Daoy (cell line): ENCODE results near the gene SMPDL3B. TPM values are rescaled to one million over a fixed set of nuclear protein-coding genes. Genes with fewer than 3 reads are reported as not detected.

Source experiments
- DNase-seq: peaks from one replicate; pipeline ENCODE4 v3.0.0-alpha.2; 2015; ENCODE audit warnings: low read depth
- total RNA-seq: library from RNA; depleted of rRNA; stranded (reverse); fragments of >200 nt; shearing (Covaris generic); gene quantifications from 2 replicates; pipeline ENCODE4 v1.2.3, GENCODE V29; 2014; rRNA removed

Gene SMPDL3B, protein sequence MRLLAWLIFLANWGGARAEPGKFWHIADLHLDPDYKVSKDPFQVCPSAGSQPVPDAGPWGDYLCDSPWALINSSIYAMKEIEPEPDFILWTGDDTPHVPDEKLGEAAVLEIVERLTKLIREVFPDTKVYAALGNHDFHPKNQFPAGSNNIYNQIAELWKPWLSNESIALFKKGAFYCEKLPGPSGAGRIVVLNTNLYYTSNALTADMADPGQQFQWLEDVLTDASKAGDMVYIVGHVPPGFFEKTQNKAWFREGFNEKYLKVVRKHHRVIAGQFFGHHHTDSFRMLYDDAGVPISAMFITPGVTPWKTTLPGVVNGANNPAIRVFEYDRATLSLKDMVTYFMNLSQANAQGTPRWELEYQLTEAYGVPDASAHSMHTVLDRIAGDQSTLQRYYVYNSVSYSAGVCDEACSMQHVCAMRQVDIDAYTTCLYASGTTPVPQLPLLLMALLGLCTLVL
- 0.86 TPM in 1 of 2 replicates, not detected in the other for total RNA-seq

DNA sequence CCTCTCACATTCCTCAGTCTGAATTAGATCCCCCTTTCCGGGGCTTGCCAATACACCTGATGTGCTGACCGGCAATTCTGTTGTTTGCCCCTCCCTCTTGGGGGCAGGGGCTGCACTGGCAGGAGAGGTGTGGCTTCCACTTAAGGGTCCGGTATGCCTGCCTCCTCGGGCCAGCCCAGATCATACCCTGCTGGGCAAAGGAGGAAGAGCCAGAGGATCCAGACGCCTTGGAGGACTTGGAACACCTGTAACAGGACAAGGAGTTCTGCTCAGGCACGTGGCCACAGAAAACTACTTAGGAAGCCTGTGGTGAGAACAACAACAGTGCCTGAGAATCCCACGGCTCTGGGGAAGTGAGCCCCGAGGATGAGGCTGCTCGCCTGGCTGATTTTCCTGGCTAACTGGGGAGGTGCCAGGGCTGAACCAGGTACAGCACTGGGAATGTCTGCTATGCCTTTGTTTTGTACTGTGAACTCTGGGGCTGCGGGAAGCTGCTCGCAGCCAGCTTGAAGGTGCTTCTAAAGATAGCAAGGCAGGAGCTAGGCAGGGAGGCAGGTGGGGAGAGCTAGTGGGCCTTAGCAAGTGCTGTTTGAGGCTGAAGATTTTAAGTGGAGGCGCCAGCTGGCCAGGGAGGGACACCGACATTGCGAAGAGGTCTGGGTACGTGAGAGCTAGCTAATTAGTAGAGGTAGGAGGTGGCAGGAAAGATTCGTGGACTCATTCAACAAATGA is at the start of gene SMPDL3B:
SMPDL3B (plus strand) TSS at position 183 of the 732 bp plus-strand sequence; CDS start at position 367, 184 bp downstream.
- peak; percentile 33 for DNase-seq

DNA sequence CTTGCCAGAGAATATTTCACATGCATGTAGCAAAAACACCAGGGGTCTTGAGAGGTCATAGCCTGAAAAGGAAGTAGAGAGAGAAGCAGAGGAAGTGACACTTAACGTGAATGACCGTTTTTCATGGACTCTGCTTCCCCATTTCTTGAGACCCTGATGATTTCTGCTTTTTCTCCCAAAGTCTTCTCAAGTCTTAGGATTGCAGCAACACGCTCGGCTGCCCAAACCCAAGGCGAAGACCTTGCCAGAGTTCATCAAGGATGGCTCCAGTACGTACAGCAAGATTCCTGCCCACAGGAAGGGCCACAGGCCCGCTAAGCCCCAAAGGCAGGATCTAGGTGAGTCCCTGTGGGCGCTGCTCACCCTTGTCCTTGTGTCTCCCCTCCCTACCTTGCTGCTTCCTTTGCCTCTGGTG is 49.7 kb upstream of the SMPDL3B start:
- no peak for DNase-seq

DNA sequence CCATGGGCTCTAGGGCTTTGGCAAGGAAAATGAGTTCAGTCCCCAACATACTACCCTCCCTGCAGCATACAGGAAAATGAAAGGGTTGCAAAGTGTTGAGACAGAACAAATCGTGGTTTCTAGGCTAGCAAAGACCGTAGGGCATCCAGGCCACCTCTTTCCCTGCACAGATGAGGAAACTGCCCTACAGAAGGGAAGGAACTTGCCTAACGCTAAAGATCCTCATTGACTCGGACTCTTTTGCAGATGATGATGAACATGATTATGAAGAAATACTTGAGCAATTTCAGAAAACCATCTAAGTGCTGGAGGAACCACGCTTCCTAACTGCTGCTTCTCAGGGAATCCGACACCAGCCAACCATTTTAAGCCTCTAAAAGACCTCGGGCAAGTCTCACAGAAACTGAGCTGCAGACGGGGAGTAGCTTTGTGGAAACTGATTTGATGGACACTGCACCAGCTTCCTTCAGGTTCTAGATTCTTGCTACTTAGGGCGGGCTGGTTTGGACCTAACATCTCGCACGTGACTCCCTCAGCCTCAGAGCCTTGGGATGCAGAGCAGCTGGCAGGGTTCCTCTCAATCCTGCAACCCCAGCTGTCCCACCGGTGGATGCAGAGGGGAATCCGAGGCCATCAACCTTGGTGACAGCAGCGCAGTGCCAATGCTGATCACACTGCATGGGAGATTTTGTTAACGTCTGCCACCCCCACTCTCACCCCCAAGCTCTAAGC is 49.0 kb upstream of the SMPDL3B start:
- no peak for DNase-seq

DNA sequence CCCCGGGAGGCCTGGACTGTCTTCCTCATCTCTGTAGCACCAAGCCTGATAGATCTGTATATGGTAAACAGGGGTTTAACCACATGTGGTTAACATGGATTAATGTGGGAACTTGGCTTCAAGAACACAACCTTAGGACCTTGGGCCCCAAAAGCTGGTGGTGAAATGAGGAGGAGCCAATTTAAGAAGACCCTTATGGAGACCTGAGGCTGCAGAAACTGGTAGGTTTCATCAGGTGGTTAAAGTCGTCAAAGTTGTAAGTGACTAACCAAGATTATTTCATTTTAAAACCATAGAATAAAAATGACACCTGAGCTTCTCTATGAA is 48.5 kb upstream of the SMPDL3B start:
- no peak for DNase-seq

DNA sequence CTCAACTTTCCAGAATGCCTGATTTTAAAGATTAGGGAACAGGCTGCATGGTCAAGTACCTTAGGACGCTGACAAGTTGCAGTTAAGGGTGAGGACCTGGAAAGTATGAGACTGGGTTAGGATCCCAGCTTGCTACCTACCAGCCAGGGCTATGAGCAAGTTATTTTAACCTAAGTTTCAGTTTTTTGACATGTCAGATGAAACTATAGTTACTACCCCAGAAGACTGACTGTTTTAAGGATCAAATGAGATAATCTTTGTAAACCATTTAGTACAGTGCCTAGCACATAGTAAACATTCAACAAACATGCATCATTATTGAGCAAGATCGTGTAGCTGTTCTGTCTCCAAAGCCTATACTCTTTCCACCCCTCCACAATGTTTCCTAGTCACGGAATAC is 48.1 kb upstream of the SMPDL3B start:
- DNase-seq: no peak

DNA sequence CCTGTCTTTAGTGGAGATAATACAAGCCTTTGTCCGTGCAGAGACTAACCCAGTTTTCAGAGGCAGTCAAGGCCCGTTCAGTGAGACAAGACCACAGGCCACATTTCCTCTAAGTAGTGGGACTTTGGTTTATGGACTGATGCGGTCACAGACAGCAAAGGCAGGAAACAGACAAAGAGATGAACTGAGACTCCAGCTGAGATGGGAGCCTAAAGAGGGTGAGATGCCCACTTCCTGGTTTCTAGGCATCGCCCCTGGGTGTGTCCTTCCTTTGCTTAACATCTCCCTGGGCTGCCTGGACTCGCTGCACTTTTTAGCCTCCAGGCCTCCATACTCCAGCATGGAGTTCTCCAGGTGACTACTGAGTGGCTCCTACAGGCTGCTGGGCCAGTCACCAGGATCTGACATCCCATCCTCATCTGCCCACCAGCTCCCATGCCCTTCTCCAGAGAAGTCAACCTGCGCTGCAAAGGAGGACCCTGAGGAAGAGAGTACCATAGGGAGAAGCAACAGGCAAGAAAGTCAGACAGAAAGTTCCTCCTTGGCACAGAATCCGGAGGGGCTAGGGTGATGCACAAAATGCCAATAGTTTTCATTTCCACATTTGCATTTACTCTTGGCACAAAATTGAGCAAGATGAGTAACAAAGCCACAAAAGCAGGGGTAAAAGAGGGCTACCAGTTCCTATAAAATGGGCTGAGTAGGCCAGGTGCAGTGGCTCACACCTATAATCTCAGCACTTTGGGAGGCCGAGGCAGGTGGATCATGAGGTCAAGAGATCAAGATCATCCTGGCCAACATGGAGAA is 47.4 kb upstream of the SMPDL3B start:
- DNase-seq: no peak

DNA sequence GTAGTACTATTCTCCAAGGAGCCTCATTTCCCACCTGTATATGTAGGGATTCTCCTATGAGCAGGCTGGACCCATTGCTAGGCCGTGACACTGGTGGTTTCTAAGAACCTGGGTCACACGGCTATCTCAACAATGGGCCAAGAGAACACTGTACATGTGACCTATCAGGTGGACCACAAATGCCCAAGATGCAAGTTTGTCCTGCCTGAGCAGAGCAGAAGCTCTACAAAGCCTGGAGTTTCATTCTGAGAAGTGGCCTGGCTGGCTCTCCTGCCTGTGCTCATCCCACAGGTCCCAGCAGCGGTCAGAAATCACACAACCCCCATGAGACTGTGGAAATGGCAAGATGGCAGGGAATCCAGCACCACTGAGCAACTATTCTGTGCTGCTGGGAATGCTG is 45.3 kb upstream of the SMPDL3B start:
- DNase-seq: no peak

DNA sequence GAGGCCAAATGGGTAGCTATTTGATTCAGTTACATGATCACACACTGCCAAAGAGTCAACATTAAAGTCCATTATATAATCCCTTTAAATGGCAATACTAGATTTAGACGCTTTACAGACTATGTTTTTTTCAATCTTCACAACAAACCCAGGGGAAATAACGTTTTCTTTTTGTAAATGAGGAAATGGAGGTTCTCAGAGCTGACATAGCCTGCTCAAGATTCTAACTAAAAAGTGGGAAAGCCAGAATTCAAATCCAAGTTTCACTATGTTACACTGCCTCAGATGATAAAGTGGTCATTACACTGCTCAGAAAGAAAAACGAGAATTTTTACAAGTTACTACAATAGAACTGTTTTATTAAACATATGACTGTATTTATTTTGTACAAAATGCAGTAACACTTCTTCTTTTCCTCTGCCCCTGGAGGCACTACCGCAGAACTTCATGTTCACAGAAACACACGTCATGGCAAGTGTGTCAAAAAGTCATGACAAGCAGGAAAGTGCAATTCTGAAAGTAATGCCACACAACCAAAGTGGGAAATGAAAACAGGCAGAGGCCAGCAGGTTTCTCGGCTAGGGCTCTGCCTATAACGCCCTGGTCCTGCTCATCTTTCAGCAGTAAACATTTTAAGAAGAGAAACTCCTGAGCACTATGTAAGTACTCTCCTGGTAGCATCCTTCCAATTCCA is 43.5 kb upstream of the SMPDL3B start:
- DNase-seq: no peak

DNA sequence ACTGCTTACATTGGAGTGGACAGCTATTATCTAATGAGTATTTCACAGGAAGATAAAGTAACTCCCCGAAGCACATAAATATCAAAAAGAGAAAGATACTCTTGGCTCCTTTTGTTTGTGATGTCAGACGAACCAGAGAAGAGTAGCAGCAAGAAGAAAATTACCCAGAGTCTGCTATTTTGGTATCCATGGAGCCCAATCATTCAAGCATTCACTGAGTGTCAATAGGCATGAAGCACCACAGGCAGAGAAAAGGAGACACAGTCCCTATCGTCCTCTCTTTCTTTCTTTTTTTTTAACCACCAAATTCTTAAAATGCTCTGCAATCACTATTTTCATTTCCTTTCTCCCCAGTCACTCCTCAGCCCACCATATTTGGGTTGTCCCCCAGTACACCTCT is 40.3 kb upstream of the SMPDL3B start:
- DNase-seq: no peak

DNA sequence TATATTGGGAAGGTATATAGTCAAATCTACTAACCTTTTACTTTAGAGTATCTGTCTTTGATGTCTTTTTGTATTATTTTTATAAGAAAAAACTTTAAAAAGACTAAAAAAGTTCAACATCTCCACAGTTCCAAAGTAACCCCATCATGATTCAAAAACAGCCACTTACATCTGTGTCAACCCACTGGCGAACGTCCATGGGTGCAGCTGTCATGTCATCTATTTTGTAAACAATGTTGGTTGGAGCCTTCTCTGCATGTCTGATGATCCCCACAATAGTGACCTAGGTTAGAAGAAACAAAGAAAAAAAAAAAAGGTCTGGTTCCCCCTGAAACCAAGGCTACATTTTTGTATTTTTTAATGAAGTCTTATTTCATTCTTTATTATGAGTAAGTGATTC is 28.0 kb upstream of the SMPDL3B start:
- DNase-seq: no peak

DNA sequence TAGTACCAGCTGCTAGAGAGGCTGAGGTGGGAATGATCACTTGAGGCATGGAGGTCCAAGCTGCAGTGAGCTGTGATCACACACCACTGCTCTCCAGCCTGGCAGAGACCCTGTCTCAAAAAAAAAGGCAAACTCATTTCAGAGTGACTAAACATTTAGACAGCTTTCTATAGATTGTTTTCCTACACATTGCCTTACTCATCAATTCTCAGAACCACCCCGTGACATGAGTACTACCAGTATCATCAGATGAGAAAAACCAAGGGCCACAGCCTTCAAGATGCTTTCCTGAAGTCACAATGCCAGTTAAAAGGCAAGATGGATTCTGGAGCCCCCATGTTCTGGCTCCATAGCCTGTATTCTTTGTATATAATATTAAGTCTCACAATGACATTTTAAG is 22.4 kb upstream of the SMPDL3B start:
- no peak for DNase-seq

DNA sequence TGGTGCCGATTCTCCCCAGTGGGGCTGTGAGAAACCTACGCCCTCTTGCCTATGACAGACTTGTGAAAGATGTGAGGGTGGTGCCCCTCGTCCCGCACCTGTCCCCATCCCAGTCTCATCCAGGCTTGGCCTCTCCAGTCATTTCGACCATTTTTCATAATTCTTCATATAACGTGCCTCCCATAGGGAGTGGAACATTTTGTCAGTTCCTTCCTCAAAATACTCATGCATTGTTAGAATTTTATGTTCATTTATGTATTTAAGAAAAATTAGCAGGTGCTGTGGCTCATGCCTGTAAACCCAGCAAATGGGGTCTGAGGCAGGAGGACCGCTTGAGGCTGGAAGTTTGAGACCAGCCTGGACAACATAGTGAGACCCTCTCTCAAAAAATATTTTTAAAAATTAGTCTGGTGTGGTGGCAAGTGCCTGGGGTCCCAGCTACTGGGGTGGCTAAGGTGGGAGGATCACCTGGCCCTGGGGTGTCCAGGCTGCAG is 19.7 kb upstream of the SMPDL3B start:
- no peak for DNase-seq

DNA sequence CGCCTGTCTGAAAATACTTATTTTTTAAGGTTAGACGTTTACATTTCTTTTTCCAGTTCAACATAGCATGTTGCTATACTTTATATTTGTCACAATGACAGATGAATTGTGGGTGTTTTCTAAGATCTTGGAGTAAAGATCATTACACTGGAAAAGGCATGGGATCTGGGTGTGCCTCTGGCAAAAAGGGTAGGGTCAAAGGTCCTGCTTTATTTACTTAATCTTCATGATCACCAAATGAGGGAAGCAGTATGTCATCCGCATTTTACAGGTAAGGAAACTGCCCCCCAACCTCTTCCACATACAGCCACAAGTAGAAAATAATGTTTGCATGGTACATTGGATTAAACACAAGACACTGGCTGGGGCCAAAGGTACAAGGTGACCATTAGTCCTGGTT is 12.5 kb upstream of the SMPDL3B start:
- no peak for DNase-seq

DNA sequence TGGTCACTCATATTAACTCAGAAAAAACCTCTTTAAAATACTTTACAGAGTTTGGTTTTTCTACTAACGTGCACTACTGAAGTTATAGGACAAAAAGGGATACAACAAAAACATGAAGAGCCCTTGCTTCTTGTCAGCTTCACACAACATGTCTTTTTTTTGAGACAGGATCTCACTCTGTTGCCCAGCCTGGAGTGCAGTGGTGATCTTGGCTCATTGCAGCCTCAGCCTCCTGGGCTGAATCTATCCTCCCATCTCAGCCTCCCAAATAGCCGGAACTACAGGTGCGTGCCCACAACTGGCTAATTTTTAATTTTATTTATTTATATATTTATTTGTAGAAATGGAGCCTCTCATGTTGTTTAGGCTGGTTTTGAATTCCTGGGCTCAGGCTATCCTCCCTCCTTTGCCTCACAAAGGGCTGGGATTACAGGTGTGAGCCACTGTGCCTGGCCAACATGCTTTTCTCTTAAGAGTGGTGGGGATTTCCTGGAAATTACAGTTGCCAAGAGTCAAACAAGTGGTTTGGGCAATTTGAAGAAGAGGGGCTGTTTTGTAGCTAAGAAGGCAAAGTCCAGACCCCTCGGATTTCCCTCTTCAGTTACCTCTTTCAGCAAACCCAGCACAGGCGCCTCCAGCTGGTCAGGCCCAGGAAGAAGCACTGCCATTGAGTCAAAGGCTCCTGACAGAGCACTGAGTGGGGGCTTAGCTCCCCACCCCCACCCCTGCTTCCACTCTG is 6.4 kb upstream of the SMPDL3B start:
- no peak for DNase-seq

DNA sequence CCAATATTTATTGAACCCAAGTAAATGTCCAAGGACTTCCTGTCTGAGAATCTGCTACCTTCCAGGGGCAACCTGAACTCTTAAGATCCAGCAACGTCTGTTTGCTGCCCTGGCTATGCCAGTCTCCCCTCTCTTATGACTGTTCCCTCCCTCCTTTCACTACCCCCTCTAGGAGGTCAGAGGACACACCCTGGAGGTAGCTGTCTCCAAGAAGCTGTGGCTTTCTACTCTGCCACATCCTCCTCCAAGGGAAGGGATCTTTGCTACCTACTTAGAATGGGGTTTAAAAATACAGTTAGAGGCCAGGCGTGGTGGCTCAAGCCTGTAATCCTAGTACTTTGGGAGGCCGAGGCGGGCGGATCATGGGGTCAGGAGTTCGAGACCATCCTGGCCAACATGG is 3.6 kb upstream of the SMPDL3B start:
- no peak for DNase-seq

DNA sequence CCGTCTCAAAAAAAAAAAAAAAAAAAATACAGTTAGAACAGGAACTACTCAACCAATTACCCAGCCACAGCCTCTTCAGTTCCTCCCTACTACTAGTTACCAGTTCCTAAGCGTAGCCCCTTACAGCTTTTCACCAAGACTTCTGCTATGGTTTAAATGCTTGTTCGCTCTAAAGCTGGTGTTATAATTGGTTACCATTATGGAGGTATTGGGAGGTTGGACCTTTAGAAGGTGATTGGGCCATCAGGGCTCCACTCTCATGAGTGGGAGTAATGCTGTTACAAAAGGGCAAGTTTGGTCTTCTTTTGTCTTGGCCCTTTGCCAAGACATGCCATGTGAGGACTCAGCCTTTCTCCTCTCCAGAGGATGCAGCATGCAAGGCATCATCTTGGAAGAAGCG is 3.0 kb upstream of the SMPDL3B start:
- DNase-seq: no peak

DNA sequence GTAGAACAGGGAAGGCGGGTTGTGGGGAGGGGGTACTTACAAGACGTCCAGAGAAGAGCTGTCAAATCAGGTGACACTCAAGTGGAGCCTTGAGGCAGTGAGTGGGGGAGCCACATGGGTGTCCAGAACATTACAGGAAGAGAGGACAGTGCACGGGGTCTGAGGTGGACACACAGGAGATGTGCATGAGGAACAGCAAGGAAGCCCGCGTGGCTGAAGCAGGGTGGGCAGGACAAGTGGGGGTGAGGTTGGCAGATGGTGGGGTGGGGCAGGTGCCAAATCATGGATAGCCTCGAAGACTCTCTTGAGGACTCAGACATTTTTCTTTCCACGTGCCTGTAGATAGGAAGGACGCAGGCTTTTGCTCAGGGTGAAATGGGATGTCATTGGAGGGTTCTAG is 921 bp downstream of the SMPDL3B start:
- DNase-seq: no peak

DNA sequence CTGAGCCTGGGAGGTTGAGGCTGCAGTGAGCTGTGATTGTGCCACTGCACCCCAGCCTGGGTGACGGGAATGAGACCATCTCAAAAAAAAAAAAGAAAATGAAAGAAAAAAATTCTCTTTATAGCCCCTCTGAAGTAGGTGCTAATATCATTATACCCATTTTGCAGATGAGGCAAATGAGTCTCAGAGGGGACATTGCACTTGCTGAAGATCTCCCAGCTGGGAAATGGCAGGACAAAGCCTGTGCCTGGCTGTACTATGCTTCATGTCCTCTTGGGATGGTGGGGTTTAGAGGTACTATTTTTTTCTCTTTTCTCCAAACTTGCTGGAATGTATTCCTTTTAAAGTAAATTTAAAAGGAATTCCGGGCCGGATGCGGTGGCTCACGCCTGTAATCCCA is 1.6 kb downstream of the SMPDL3B start:
- no peak for DNase-seq

DNA sequence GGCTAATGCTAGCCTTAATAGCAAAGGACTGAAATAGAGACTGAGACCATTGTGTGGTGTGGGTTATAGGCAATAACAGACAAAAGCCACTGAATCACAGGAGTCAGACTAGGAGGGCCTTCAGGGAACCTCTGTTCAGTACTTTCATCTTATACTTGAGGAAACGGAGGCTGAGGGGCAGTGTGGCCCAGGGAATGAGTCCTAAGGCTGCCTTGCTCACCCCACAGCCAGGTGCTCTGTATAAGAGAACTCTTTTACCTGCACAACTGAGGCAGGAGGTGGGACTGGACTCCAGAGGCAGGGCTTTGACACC is 2.7 kb downstream of the SMPDL3B start:
- no peak for DNase-seq

DNA sequence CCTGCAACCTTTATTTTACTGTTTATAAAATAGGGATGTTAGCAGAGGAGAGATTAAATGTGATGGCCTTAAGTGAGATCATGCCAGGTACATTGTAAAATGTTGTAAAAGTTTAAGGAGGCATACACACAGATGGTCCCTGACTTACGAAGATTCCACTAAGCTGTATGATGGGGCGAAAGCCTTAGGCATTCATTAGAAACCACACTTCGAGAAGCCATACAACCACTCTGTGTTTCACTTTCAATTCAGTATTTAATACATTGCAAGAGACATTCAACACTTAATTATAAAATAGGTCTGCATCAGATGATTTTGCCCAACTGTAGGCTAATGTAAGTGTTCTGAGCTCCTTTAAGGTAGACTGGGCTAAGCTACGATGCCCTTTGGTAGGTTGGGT is 3.7 kb downstream of the SMPDL3B start:
- DNase-seq: no peak
